Activated CD4-positive, alpha-beta T cell treated with anti-CD3 and anti-CD28 coated beads, Interleukin-2, amount 10 ng/mL, durations not matched to agents 7 days and 5 days (primary cell): ENCODE results near the gene HYDIN. TPM values are rescaled to one million over a fixed set of nuclear protein-coding genes. Genes with fewer than 3 reads are reported as not detected.

ENCODE experiments used
- CTCF ChIA-PET: fragments of 350-600 bp; sonication (Branson Sonifier 250); formaldehyde crosslinking; loops from one replicate; lab custom pipeline; 2021; ENCODE audit warnings: antibody characterized with exemption; lab: Charles Lee
- POLR2A ChIA-PET: fragments of 350-600 bp; sonication (Branson Sonifier 250); formaldehyde crosslinking; loops from one replicate; lab custom pipeline; 2021; ENCODE audit warnings: antibody characterized with exemption; lab: Charles Lee
- DNase-seq: peaks from one replicate; pipeline ENCODE4 v3.0.0-alpha.2; 2020
- H3K27ac Mint-ChIP-seq: one replicate; pipeline ENCODE4 v1.8.0; 2021; ENCODE audit warnings: mild to moderate bottlenecking, moderate library complexity, mixed read lengths
- H3K27me3 Mint-ChIP-seq: one replicate; pipeline ENCODE4 v1.8.0; 2021; ENCODE audit warnings: mixed read lengths
- H3K36me3 Mint-ChIP-seq: one replicate; pipeline ENCODE4 v1.8.0; 2021; ENCODE audit warnings: low read depth, mixed read lengths
- H3K4me1 Mint-ChIP-seq: one replicate; pipeline ENCODE4 v1.8.0; 2021; ENCODE audit warnings: mixed read lengths
- H3K4me3 Mint-ChIP-seq: one replicate; pipeline ENCODE4 v1.8.0; 2021; ENCODE audit warnings: mild to moderate bottlenecking, moderate library complexity, mixed read lengths
- H3K9me3 Mint-ChIP-seq: one replicate; pipeline ENCODE4 v1.8.0; 2021; ENCODE audit warnings: mixed read lengths
- total RNA-seq, 2 experiments: library from RNA; stranded (reverse); gene quantifications; one replicate each; pipeline ENCODE4 v1.2.3, GENCODE V29; 2021

The HYDIN gene
- total RNA-seq: not detected

DNA sequence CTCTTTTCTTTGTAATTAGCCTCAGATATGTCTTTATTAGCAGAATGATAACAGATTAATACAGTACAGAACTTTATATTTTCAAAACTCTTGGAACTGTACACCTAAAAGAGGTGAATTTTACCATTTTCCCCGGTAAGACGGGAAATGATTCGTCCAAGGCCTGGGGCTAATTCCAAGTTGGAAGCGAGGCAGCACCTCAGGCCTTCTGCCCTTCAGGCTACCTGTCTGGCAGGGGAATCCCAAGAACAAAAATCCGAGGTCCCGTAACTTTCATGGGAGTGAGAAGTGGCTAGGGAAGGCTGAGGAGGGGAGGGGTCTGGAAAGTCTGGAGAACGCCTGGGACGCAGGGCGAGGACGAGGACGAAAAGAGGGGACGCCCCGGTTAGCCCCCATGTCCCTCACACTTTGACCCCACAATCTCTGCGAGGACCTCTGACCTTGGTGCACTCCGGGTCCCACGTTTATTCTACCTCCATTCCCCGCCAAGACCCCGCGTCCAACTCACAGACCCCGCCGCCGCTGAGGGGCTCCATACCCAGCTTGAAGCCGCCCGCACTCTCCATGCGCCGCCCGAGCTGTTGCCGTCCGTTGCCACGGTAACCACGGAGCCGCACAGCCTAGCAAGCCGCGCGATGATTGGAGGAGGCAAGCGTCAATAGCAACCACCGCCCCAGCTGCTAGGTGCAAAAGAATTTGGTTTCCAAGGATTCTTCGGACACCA, at the start of gene HYDIN:
Gene HYDIN, minus strand, starts transcription at position 601 of the 724 bp plus-strand sequence. CDS start 43,827 bp downstream, outside the sequence.
- no peaks in the 10 kb centered on the region for H3K4me1 Mint-ChIP-seq
- ChIA-PET POLR2A (no interaction called here), CTCF (no interaction called here)
- no peaks in the 10 kb centered on the region for H3K36me3 Mint-ChIP-seq
- peaks cover 20% of the 10 kb centered on the region for H3K27me3 Mint-ChIP-seq
- no peak within 1 kb of the TSS for H3K27ac Mint-ChIP-seq
- DNase-seq: peak; percentile 25
- peaks cover 22% of the 10 kb centered on the region for H3K9me3 Mint-ChIP-seq
- H3K4me3 Mint-ChIP-seq: no peak within 1 kb of the TSS

DNA sequence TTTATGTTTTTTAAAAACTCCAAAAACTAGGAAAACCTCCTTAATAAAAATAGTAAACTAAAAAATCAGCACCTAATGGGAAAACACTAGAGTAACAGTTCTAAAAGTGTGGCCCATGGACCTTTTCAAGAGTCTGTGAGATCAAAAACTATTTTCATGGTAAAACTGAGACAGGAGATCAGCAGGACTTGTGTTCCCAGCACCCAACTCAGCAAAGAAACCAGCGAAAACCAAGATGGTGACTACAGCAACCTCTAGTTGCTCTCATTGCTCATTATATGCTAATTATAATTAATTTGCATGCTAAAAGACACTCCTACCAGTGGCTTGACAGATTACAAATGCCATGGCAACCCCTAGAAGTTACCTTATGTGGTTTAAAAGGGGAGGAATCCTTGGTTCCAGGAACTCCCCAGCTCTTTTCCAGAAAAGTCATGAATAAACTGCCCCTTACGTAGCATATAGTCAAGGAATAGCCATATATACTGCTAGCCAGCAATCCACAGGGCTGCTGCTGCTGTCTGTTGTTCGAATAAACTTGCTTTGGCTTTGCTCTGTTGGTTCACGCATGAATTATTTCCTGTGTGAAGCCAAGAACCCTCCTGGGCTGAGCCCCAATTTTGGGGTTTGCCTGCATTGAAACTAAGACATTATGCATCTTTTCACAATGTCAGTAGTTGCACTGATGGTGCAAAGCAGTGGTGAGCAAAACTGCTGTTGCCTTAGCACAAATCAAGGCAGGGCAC, 46.2 kb upstream of the HYDIN start:
- ChIA-PET CTCF (no interaction called here), POLR2A (no interaction called here)
- no peak overlapping the region for H3K27ac Mint-ChIP-seq
- no peaks in the 10 kb centered on the region for H3K27me3 Mint-ChIP-seq
- no peak overlapping the region for H3K4me3 Mint-ChIP-seq
- peaks cover 5% of the 10 kb centered on the region for H3K36me3 Mint-ChIP-seq
- no peaks in the 10 kb centered on the region for H3K4me1 Mint-ChIP-seq
- DNase-seq: no peak
- H3K9me3 Mint-ChIP-seq: peaks cover 15% of the 10 kb centered on the region

DNA sequence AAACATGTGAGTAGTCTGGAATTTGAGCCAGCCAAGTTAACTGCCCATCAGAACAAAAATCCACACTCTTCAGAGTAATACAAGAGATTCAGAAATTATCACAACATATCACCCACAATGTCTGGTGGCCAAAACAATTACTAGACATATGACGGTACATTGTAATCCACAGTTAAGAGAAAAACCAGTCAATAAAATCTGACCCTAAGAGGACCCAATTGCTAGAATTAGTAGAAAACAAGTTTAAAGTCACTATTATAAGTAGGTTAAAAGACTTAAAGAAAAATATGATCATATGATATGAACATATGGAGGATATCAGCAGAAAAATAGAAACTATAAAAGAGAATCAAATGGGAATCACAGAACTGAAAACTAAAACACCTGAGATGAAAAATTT, 42.9 kb upstream of the HYDIN start:
- no peaks in the 10 kb centered on the region for H3K4me1 Mint-ChIP-seq
- H3K36me3 Mint-ChIP-seq: peaks cover 2% of the 10 kb centered on the region
- POLR2A ChIA-PET: no interaction called here
- H3K27ac Mint-ChIP-seq: no peak overlapping the region
- no peak for DNase-seq
- H3K9me3 Mint-ChIP-seq: peaks cover 15% of the 10 kb centered on the region
- no peak overlapping the region for H3K4me3 Mint-ChIP-seq
- peaks cover 4% of the 10 kb centered on the region for H3K27me3 Mint-ChIP-seq
- CTCF ChIA-PET: no interaction called here

DNA sequence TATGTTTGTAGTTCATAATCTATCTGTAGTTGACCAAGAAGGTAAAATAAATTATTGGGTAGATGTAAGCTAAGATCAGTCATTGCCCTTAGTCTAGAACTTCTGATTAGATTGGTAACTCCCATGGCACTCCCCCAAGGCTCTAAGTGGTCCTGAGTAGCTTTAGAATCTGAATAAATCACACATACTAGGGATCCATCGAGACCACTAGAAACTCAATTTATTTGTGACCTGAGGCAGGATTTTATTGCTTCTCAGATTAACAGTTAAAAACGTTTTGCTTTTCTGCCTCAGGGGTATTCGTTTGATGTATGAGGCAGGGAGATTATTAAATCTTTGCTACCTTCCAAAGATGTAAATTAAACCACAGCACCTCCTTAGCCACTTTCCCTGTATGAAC, 33.8 kb upstream of the HYDIN start:
- peaks cover 6% of the 10 kb centered on the region for H3K27me3 Mint-ChIP-seq
- no peaks in the 10 kb centered on the region for H3K36me3 Mint-ChIP-seq
- no peak overlapping the region for H3K27ac Mint-ChIP-seq
- ChIA-PET POLR2A (no interaction called here), CTCF (no interaction called here)
- DNase-seq: no peak
- H3K9me3 Mint-ChIP-seq: no peaks in the 10 kb centered on the region
- no peak overlapping the region for H3K4me3 Mint-ChIP-seq
- H3K4me1 Mint-ChIP-seq: no peaks in the 10 kb centered on the region

DNA sequence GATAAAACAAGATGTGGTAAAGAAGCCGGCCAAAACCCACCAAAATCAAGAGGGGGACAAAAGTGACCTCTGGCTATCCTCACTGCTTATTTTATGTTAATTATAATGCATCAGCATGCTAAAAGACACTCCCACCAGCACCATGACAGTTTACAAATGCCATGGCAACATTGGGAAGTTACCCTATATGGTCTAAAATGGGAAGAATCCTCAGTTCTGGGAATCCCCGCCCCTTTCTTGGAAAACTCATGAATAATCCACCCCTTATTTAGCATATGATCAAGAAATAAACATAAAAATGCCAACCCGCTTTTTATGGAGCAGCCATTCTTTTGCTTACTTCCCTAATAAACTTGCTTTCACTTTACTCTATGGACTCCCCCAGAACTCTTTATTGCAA, 33.1 kb upstream of the HYDIN start:
- DNase-seq: no peak
- peaks cover 12% of the 10 kb centered on the region for H3K27me3 Mint-ChIP-seq
- H3K27ac Mint-ChIP-seq: no peak overlapping the region
- no peaks in the 10 kb centered on the region for H3K9me3 Mint-ChIP-seq
- H3K4me1 Mint-ChIP-seq: peaks cover 4% of the 10 kb centered on the region
- ChIA-PET CTCF (no interaction called here), POLR2A (no interaction called here)
- H3K36me3 Mint-ChIP-seq: no peaks in the 10 kb centered on the region
- H3K4me3 Mint-ChIP-seq: no peak overlapping the region

DNA sequence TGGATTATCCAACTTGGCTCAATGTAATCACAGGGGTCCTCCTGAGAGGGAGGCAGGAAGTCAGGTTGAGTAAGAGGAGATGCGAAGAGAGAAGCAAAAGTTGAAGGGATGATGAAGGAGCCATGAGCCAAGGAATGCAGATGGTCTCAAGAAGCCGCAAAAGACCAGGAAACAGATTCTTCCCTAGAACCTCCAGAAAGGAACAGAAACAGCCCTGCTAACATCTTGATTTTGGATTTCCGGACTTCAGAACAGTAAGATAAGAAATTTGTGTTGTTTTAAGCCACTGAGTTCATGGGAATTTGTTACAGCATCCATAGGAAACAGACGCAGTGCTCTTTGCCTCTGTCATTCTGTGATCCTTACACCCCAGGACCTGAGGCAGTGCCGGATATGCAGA, 31.9 kb upstream of the HYDIN start:
- POLR2A ChIA-PET: no interaction called here
- no peak for DNase-seq
- Mint-ChIP-seq H3K36me3 (no peaks in the 10 kb centered on the region), H3K27me3 (peaks cover 14% of the 10 kb centered on the region), H3K9me3 (no peaks in the 10 kb centered on the region), H3K27ac (no peak overlapping the region), H3K4me1 (peaks cover 4% of the 10 kb centered on the region), H3K4me3 (no peak overlapping the region)
- CTCF ChIA-PET: no interaction called here

DNA sequence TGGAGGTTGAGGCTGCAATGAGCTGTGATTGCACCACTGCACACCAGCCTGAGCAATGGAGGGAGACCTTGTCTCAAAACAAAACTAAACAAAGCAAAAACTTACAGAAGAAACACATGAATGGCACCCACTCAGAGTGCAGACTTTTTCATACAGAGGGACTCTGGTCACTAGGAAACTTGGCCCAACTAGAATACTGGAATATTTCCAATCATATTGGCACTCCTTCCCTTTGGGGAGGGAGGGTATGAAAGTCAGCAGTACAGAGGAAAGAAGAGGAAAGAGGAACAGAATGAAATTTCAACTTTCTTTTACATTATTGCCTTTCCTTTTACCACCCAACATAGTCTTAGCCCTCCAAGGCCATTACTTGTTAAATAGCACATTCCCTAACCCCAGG, 30.5 kb upstream of the HYDIN start:
- peaks cover 21% of the 10 kb centered on the region for H3K27me3 Mint-ChIP-seq

DNA sequence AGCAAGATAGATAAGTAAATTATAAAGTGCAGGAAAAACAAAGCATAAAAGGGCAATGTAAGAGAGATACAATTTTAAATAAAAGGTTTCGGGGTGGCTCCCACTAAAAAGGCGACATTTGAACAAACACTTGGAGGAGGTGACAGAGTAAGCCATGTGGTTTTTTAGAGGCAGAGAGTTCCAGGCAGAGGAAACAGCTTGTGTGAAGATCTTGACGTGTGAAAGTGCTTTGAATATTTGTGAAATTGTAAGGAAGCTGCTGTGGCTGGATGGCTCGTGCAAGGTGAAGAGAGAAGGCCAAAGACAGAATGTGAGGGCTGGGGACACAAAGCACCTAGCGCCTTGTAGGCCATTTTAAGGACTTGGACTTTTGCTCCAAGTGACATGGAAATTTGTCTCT, 28.6 kb upstream of the HYDIN start:
- ChIA-PET POLR2A (no interaction called here), CTCF (no interaction called here)
- Mint-ChIP-seq H3K27ac (peak overlapping the region; percentile 3), H3K27me3 (peaks cover 21% of the 10 kb centered on the region), H3K36me3 (no peaks in the 10 kb centered on the region), H3K9me3 (no peaks in the 10 kb centered on the region), H3K4me1 (peaks cover 4% of the 10 kb centered on the region), H3K4me3 (no peak overlapping the region)
- no peak for DNase-seq

More for the DNA sequence above, 30.5 kb upstream of the HYDIN start:
- POLR2A ChIA-PET: no interaction called here
- peaks cover 4% of the 10 kb centered on the region for H3K4me1 Mint-ChIP-seq
- no peaks in the 10 kb centered on the region for H3K36me3 Mint-ChIP-seq
- no peak overlapping the region for H3K27ac Mint-ChIP-seq
- H3K9me3 Mint-ChIP-seq: no peaks in the 10 kb centered on the region
- H3K4me3 Mint-ChIP-seq: no peak overlapping the region
- CTCF ChIA-PET: interaction anchor here (0.6 kb wide), 1 partner anchor 1700 kb away, joined by 3 read pairs; no protein-coding TSS in a partner anchor
- no peak for DNase-seq

DNA sequence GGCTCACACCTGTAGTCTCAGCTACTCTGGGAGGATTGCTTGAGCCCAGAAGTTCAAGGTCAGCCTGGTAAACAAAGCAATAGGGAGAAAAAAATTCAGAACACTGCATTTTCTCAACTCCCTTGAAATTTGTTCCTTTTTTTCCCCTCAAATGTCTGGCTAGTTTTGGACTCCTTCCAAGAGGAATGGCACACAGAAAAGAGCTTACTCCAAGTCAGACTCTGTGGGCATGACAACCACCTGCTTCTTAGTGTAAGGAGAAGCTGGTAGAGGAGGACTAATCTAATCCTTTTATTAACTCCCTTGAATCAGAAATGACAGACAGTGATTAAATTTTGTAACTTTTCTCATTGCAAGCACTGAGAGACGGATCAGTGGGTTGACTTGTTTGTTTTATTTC, 27.9 kb upstream of the HYDIN start:
- POLR2A ChIA-PET: no interaction called here
- DNase-seq: no peak
- no peaks in the 10 kb centered on the region for H3K9me3 Mint-ChIP-seq
- peaks cover 21% of the 10 kb centered on the region for H3K27me3 Mint-ChIP-seq
- no peaks in the 10 kb centered on the region for H3K36me3 Mint-ChIP-seq
- H3K4me1 Mint-ChIP-seq: peaks cover 4% of the 10 kb centered on the region
- no peak overlapping the region for H3K27ac Mint-ChIP-seq
- CTCF ChIA-PET: no interaction called here
- no peak overlapping the region for H3K4me3 Mint-ChIP-seq

DNA sequence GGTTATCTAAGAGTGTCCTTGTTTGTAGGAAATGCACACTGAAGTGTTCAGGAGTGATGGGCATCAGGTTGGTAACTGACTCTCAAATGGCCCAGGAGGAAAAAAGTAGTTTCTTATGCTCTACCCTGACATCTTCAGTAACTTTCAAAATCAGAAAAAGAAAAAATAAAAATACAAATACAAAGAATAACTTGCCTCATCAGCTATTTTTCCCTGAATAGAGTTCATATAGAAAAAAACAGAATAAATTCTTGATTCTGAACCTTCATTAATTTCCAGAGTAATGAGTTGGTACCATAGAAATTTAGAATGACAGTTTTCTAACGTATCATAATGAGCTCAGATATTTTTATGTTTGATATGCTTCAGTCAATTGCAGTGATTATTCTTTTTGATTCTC, 27.2 kb upstream of the HYDIN start:
- H3K4me1 Mint-ChIP-seq: peaks cover 4% of the 10 kb centered on the region
- peaks cover 21% of the 10 kb centered on the region for H3K27me3 Mint-ChIP-seq
- H3K9me3 Mint-ChIP-seq: no peaks in the 10 kb centered on the region
- no peak for DNase-seq
- no peak overlapping the region for H3K4me3 Mint-ChIP-seq
- CTCF ChIA-PET: no interaction called here
- no peak overlapping the region for H3K27ac Mint-ChIP-seq
- H3K36me3 Mint-ChIP-seq: no peaks in the 10 kb centered on the region
- POLR2A ChIA-PET: no interaction called here

DNA sequence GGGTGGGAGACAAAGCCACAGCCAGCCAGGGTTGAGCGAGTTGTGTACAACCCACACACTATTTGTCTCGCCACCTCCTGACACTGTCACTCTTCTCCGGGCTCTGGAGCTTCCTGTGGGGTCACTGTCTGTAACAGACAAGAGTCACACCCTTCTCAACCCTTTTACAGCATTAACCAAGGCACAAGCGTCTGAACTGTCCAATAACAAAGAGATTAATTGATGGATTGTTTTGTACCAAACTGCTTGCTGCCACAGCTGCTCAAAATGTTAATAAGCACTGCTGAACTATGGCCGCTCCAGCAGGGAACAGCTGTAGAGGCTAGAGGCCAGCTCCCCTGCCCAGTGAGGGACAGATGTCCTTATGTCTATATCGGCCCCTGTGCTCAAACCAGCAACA, 25.2 kb upstream of the HYDIN start:
- ChIA-PET POLR2A (no interaction called here), CTCF (interaction anchor here (0.5 kb wide), 1 partner anchor 64 kb away, joined by 3 read pairs; no protein-coding TSS in a partner anchor)
- H3K27me3 Mint-ChIP-seq: peaks cover 19% of the 10 kb centered on the region
- H3K36me3 Mint-ChIP-seq: no peaks in the 10 kb centered on the region
- H3K4me1 Mint-ChIP-seq: peaks cover 4% of the 10 kb centered on the region
- no peak for DNase-seq
- H3K9me3 Mint-ChIP-seq: no peaks in the 10 kb centered on the region
- no peak overlapping the region for H3K4me3 Mint-ChIP-seq
- no peak overlapping the region for H3K27ac Mint-ChIP-seq

DNA sequence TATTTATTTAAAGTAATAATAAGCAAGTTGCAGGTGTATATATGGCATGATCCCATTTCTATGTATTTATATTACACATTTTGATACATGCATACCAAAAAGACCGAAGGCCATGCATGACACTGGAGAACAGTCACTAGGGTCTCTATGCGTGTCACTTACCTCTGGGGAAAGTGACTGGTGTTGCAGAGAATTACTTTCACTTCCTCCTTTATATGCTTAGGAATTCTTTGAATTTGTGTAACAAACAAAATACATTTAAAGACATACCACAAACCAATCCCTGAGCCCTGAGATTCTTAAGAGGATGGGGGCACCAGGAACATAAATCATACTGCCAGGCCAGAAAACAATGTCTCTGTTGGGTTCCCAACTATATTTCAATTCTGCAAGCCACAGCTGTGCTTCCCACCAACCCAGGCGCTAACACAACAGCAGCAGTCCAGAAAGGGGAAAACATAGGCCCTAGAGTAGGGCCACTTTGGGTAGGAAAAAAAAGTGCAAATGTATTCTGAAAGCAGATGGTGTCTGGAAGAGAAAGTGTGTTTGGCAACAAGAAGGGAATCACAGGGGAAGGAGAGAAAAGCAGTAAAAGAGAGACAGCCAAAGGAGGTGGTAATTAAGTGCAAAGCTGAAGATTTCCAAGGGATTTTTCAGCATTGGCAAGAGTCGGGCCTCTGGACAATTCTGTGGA, 24.5 kb upstream of the HYDIN start:
- peaks cover 19% of the 10 kb centered on the region for H3K27me3 Mint-ChIP-seq
- H3K4me3 Mint-ChIP-seq: no peak overlapping the region
- H3K4me1 Mint-ChIP-seq: peaks cover 4% of the 10 kb centered on the region
- H3K27ac Mint-ChIP-seq: no peak overlapping the region
- POLR2A ChIA-PET: no interaction called here
- no peak for DNase-seq
- no peaks in the 10 kb centered on the region for H3K36me3 Mint-ChIP-seq
- H3K9me3 Mint-ChIP-seq: no peaks in the 10 kb centered on the region
- CTCF ChIA-PET: no interaction called here
